HG03039 (cell line): ENCODE results near the gene PHTF2.
A peak's percentile ranks its signal among the peaks of the same experiment; 100 is the strongest.
"Not testable (repeated sequence)": the region's sequence is repeated elsewhere in the genome, so short reads cannot be mapped to it uniquely, and the experiment has no call there.

ENCODE experiments used
- ATAC-seq: cut with Tn5 transposase; IDR thresholded peaks from one replicate; pipeline ENCODE4 v1.9.1; 2021; ENCODE audit warnings: mild to moderate bottlenecking, moderate library complexity; ENCODE audit not compliant: unreplicated experiment

The PHTF2 gene

GRCh38 chr7:77798394-77799077 is at the start of gene PHTF2, which contains the start of gene TMEM60:
PHTF2 (plus strand) TSS chr7:77798773.
TMEM60 (minus strand) TSS chr7:77798434; CDS start chr7:77794373, 4,061 bp downstream.
- ATAC-seq, result peak; percentile 87

- ATAC-seq, result no peak
Observed at GRCh38 chr7:77752016-77752415, 46.6 kb upstream of the PHTF2 start.

- no peak for ATAC-seq
Observed at GRCh38 chr7:77753173-77753572, 45.4 kb upstream of the PHTF2 start.

- peak; percentile 85 for ATAC-seq
Observed at GRCh38 chr7:77757589-77757988, 41.0 kb upstream of the PHTF2 start.

- no peak for ATAC-seq
Observed at GRCh38 chr7:77759294-77759889, 39.2 kb upstream of the PHTF2 start.

- ATAC-seq, result no peak
Observed at GRCh38 chr7:77760809-77761453, 37.6 kb upstream of the PHTF2 start.

- no peak for ATAC-seq
Observed at GRCh38 chr7:77765481-77765880, 33.1 kb upstream of the PHTF2 start.

GRCh38 chr7:77765906-77766800 is 32.4 kb upstream of the PHTF2 start:
- ATAC-seq, result no peak

- no peak for ATAC-seq
Observed at GRCh38 chr7:77766801-77767605, 31.6 kb upstream of the PHTF2 start.

GRCh38 chr7:77770316-77770715 is 28.3 kb upstream of the PHTF2 start:
- no peak for ATAC-seq

- no peak for ATAC-seq
Observed at GRCh38 chr7:77771901-77772300, 26.7 kb upstream of the PHTF2 start.

- no peak for ATAC-seq
Observed at GRCh38 chr7:77778535-77778934, 20.0 kb upstream of the PHTF2 start.

- ATAC-seq, result no peak
Observed at GRCh38 chr7:77782383-77782782, 16.2 kb upstream of the PHTF2 start.

GRCh38 chr7:77783111-77783510 is 15.5 kb upstream of the PHTF2 start:
- no peak for ATAC-seq

GRCh38 chr7:77783545-77783944 is 15.0 kb upstream of the PHTF2 start:
- no peak for ATAC-seq

GRCh38 chr7:77784426-77784825 is 14.1 kb upstream of the PHTF2 start:
- not testable (repeated sequence) for ATAC-seq

GRCh38 chr7:77786018-77786417 is 12.6 kb upstream of the PHTF2 start:
- no peak for ATAC-seq

- ATAC-seq, result no peak
Observed at GRCh38 chr7:77786741-77787140, 11.8 kb upstream of the PHTF2 start.

- no peak for ATAC-seq
Observed at GRCh38 chr7:77788327-77788902, 10.2 kb upstream of the PHTF2 start.

GRCh38 chr7:77791336-77791735 is 7.2 kb upstream of the PHTF2 start:
- no peak for ATAC-seq
